LNCaP clone FGC (cell line): ENCODE measurements around the gene MTMR3.

ENCODE experiments used
- DNase-seq: peaks from one replicate; pipeline ENCODE4 v3.0.0-alpha.2; 2011; ENCODE audit warnings: low read depth
- H3K4me3 ChIP-seq: 2 replicates; pipeline ENCODE4 v1.5.1; 2011; ENCODE audit warnings: mild to moderate bottlenecking, low read depth, low read length, control low read depth
- TF ChIP-seq, protein P1 (sequence below): IDR thresholded peaks from 2 replicates; pipeline ENCODE4 v1.5.1; 2012; ENCODE audit warnings: mild to moderate bottlenecking; ENCODE audit not compliant: control insufficient read depth, insufficient read depth; ENCODE audit errors: extremely low read depth

Gene MTMR3

DNA sequence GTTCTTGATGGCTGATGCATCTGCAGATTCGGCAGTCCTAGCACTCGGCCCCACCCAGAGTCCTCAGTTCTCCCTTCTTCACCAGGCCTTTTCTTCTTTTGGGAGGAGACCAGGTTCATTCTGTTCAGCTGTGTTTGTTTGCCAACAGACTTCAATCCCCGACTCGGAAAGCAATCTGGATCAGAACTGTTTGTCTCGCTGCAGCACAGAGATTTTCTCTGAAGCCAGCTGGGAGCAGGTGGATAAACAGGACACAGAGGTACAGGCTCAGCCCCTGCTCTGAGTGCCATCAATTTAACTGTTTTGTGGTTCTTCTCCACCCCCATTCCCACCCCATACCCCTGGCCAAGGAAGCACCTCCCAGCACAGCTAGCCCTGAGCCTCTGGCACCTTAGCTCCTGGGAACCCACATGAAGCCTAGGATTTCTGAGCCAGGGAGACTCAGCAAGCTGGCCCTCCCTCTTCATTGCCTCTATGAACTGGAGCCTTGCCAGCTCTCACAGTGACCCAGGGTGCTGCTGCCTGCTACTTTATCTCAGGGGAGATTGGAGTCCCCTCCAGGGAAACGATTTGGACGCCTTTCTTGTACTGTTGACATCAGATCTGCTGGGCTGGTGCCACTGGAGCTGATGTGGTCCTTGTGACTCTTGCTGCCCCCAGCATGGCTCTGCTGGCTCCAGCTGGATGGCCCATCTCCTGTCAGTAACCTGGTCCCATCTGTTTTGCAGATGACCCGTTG is 139.1 kb downstream of the MTMR3 start:
- TF ChIP-seq, protein P1, sequence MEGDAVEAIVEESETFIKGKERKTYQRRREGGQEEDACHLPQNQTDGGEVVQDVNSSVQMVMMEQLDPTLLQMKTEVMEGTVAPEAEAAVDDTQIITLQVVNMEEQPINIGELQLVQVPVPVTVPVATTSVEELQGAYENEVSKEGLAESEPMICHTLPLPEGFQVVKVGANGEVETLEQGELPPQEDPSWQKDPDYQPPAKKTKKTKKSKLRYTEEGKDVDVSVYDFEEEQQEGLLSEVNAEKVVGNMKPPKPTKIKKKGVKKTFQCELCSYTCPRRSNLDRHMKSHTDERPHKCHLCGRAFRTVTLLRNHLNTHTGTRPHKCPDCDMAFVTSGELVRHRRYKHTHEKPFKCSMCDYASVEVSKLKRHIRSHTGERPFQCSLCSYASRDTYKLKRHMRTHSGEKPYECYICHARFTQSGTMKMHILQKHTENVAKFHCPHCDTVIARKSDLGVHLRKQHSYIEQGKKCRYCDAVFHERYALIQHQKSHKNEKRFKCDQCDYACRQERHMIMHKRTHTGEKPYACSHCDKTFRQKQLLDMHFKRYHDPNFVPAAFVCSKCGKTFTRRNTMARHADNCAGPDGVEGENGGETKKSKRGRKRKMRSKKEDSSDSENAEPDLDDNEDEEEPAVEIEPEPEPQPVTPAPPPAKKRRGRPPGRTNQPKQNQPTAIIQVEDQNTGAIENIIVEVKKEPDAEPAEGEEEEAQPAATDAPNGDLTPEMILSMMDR, result no peak
- DNase-seq, result no peak
- no peak overlapping the region for H3K4me3 ChIP-seq

DNA sequence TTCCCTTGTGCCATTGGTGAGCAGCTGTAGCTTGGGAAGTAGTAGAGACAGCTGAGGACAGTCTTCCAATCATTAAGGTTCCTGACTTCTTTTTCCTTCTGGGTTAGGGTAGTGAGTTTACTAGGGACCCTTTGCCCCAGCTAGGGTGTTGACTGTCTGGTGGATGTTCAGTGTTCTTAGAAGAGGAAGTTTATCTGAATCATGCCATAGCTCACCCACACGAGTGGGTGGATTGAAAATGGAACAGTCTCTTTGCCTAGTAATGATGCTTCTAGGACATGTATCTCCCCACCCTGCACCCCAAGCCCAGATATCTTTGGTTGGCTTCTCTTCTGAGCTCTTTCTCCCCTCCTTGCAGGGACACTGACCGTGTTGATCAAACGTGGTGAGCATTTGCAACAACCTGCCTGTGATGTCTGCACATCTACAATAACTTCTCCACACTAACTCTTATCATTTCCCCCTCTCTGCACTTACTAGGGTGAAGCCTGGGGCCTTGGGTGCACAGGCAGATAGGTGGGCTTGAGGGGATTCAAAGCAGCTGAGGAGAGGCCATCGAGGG is 140.2 kb downstream of the MTMR3 start:
- TF ChIP-seq, protein P1, result no peak
- DNase-seq, result no peak

DNA sequence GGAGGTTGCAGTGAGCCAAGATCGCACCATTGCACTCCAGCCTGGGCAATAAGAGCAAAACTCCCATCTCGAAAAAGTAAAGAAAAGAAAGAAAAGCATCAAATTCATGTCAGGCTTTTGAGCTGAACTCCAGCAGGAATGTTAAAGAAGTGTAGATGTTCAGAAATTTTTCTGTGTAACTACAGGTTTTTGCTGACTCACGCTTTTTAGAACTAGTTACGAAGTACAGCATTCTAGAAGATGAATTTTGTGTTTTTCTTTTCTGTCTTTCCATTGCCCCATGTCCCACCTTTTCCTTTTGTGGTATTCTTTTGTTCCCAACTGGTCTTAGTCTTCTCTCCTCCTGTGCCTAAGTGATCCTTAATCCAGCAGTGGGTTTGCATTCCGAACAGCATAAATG is 141.3 kb downstream of the MTMR3 start:
- TF ChIP-seq, protein P1, result no peak
- DNase-seq, result no peak
- H3K4me3 ChIP-seq, result no peak overlapping the region

More for the DNA sequence above, 140.2 kb downstream of the MTMR3 start:
- no peak overlapping the region for H3K4me3 ChIP-seq

DNA sequence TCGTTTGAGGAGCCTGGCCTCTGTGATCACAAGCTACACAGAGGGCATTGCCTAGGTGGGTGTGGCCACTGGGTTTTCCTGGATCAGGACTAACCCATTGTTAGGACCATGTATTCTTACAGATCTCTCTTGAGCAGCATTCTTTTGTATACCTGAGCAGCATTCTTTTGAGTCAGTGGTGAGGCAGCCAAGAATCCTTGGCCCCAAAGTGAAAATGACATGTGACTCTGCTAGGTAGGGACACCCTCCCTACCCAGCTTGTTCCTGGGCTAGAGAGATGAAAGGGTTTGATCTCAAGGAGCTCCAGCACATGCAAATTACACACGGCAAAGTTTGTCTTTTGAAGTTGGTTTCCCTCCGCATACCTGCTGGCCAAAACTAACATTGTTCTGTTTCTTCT is 142.2 kb downstream of the MTMR3 start:
- DNase-seq, result no peak
- TF ChIP-seq, protein P1, result no peak
- H3K4me3 ChIP-seq, result no peak overlapping the region

DNA sequence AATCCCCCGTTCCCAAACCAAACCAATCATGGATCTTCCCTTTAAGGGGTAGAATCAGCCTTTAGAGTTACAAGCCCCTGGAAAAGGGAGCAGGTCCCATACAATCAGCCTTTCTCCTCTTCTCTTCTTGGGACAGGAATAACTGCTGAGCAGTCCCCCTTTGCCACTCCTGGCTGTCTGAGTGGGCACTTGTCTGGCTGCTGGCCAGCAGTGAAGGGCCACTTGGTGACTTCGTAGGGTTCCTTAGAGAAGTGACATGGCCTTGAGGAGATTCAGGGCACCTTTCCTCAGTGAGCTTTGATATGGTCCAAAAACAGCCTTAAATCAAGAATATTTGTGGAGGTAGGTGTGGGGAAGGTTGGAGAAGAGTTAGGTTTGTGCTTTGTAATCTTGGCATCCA is 143.8 kb downstream of the MTMR3 start:
- no peak overlapping the region for H3K4me3 ChIP-seq
- TF ChIP-seq, protein P1, result no peak
- DNase-seq, result no peak

DNA sequence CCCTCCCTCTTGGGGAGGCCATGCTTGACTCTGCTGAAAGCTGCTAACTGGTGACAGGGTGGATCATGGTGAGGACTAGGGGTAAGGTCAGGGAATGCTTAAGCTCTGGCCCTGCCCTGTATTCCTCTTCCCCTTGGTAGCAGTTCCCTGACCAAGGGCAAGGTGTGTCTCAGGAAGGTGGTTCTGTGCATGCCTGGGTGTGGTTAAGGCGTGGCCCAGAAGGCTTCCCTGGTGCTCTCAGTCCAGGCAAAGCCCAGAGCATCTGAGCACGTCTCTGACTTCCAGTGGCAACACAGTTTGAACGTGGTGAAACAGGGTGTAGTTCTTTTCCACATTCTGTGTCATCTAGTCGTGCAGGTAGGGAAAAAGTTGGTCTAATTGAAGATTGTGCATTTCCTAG is 144.2 kb downstream of the MTMR3 start:
- DNase-seq, result no peak

DNA sequence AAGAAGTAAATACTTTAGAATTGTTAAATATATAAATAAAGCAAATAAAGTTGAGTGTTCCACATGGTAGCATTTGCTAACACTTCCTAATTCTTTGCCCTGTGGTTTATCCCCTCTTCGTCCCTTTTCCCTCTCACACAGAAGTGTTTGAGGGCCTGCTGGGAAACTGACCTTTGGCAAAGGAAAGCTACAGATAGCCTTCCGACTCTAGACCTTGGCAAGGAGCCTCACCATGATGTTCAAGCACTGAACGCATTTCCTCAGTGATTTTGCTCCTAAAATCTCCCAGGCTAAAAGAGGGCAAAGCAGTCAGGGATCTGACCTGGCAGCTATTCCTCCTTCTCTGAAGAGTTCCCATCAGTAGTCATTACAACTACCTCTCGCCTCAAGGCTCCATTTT is 144.8 kb downstream of the MTMR3 start:
- TF ChIP-seq, protein P1, result no peak
- no peak overlapping the region for H3K4me3 ChIP-seq
- no peak for DNase-seq

More for the DNA sequence above, 144.2 kb downstream of the MTMR3 start:
- no peak overlapping the region for H3K4me3 ChIP-seq
- TF ChIP-seq, protein P1, result no peak
